GM12872 (cell line): ENCODE data around the gene MCTP2.

Experiments used
- CTCF ChIP-seq: IDR thresholded peaks from 3 replicates; pipeline ENCODE4 v1.5.1; 2011; ENCODE audit warnings: low read depth, mild to moderate bottlenecking, low read length, moderate library complexity; ENCODE audit not compliant: insufficient read depth

MCTP2 gene

GRCh38 chr15:94229591-94230369 lies 1.6 kb upstream of the MCTP2 start:
- no peak for TF ChIP-seq CTCF

GRCh38 chr15:94230431-94230882 lies 904 bp upstream of the MCTP2 start:
- no peak for TF ChIP-seq CTCF

- TF ChIP-seq CTCF, result no peak
These were observed 535 bp downstream of the MCTP2 start for GRCh38 chr15:94231723-94232468.

- TF ChIP-seq CTCF, result no peak
These were observed 2.1 kb downstream of the MCTP2 start for GRCh38 chr15:94233441-94233840.

GRCh38 chr15:94234300-94234699 lies 2.9 kb downstream of the MCTP2 start:
- no peak for TF ChIP-seq CTCF

GRCh38 chr15:94235041-94235440 lies 3.7 kb downstream of the MCTP2 start:
- no peak for TF ChIP-seq CTCF

GRCh38 chr15:94235646-94236045 lies 4.3 kb downstream of the MCTP2 start:
- no peak for TF ChIP-seq CTCF
